Astrocyte of the hippocampus (primary cell): Measurements from ENCODE around the gene RGPD8.
"Not testable (repeated sequence)": the region's sequence is repeated elsewhere in the genome, so short reads cannot be mapped to it uniquely, and the experiment has no call there.

Experiments
- DNase-seq: peaks from one replicate; pipeline ENCODE4 v3.0.0; 2011; ENCODE audit warnings: low read depth, low spot score

Gene RGPD8

GRCh38 chr2:112435716-112436431, 2.4 kb upstream of the RGPD8 start:
- not testable (repeated sequence) for DNase-seq

GRCh38 chr2:112434890-112435715, 1.7 kb upstream of the RGPD8 start:
- not testable (repeated sequence) for DNase-seq

GRCh38 chr2:112433932-112434730, 686 bp upstream of the RGPD8 start:
- DNase-seq, result no peak

- DNase-seq, result not testable (repeated sequence)
Observed at GRCh38 chr2:112432735-112433479, 538 bp downstream of the RGPD8 start.

DNA sequence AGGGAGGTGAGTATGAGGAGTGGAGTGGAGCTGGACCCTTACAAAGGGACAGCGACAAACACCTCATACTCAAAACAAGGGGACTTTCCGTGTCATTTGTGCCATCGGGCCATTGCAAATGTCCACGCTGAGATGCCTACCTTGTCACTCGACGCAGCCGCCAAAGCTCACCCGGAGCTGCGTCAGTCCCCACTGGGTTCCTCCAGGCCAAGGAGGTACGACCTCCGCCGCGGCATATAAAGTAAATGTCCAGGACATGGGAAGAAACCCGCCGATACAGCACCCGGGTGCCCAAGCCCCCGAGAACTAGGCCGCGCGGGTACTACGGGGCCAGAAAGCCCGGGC, 1.1 kb downstream of the RGPD8 start:
- DNase-seq, result not testable (repeated sequence)

- not testable (repeated sequence) for DNase-seq
Observed at GRCh38 chr2:112431587-112432295, 1.7 kb downstream of the RGPD8 start.

GRCh38 chr2:112424553-112424952, 8.9 kb downstream of the RGPD8 start:
- not testable (repeated sequence) for DNase-seq

DNA sequence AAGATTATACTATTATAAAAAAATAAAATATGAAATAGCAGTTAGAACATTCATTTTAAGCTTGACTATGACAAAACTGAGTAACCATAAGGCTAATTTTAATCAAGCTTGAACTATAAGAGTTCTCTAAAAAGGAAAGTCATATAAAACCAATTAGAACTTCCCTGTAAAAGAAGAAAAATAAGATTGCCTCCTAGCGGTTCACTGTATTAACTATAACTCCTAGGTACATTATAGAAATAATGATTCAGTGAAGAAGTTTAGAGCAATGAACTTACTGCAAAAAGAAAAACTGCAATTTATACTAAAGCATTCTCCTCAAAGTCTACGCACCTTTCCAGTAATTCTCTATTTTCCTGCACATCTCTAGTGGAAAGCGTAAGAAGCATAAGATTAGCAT, 16.6 kb downstream of the RGPD8 start:
- not testable (repeated sequence) for DNase-seq

GRCh38 chr2:112360055-112360454, 73.4 kb downstream of the RGPD8 start:
- not testable (repeated sequence) for DNase-seq

DNA sequence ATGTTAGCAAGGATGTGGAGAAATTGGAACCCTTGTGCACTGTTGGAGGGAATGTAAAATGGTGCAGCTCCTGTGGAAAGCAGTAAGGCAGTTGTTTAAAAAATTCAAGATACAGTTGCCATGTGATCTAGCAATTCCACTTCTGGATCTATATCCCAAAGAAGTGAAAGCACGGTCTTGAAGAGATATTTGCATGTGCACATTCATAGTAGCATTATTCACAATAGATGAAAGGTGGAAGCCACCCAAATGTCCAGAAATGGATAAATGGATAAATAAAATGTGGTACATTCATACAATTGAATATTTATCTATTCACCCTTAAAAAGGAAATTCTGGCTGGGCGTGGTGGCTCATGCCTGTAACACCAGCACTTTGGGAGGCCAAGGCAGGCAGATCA, 79.1 kb downstream of the RGPD8 start:
- DNase-seq, result not testable (repeated sequence)

DNA sequence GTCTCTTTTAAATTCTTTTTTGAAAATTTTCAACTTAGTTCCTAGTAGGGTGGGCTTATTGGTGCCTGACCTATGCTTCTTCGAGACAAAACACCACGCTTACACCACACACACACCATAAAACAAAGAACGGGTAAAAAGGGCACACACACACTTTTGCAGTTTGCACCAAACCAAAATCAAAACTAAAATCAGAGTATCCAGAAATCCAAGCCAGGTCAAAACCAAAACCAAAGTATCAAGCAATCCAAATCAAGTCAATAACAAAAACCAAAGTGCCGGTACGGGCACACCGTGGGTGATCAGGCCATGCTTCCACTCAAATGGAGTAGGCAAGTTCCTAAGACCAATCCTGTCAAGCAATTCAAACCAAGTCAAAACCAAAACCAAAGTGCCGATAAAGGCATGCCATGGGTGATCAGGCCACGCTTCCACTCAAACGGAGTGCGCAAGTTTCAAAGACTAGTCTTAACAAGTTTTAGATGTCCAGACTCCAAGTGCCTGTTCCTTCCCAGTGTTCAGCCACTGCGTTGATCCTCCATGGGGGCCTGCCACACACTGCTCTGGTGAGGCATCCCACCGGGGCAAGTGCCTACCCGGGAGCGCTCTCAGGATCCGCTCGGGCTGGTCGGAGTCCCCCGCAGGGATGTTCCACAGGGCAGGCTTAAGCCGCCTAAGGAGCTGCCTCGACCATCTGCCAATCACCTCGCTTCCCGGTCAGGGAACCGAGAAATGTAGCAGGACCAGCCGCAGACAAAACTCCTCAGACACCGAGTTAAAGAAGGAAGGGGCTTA, 80.4 kb downstream of the RGPD8 start:
- DNase-seq, result not testable (repeated sequence)

DNA sequence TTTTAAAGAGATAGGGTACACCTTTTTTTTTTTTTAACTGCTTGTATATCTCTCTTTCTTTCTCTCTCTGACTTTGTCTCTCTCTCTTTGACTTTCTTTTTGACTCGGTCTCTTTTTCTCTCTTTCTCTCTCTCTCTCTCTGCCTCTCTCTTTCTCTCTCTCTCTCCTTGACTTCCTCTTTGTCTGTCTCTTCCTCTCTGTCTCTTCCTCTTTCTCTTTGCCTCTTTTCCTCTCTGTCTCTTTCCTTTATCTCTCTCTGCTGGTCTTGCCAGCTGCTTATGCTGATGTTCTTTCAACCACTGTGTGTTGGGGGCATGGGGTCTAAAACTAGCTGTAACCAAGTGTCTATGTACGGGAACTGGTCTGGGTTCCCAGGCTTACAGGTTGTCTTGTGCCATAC, 81.2 kb downstream of the RGPD8 start:
- not testable (repeated sequence) for DNase-seq

DNA sequence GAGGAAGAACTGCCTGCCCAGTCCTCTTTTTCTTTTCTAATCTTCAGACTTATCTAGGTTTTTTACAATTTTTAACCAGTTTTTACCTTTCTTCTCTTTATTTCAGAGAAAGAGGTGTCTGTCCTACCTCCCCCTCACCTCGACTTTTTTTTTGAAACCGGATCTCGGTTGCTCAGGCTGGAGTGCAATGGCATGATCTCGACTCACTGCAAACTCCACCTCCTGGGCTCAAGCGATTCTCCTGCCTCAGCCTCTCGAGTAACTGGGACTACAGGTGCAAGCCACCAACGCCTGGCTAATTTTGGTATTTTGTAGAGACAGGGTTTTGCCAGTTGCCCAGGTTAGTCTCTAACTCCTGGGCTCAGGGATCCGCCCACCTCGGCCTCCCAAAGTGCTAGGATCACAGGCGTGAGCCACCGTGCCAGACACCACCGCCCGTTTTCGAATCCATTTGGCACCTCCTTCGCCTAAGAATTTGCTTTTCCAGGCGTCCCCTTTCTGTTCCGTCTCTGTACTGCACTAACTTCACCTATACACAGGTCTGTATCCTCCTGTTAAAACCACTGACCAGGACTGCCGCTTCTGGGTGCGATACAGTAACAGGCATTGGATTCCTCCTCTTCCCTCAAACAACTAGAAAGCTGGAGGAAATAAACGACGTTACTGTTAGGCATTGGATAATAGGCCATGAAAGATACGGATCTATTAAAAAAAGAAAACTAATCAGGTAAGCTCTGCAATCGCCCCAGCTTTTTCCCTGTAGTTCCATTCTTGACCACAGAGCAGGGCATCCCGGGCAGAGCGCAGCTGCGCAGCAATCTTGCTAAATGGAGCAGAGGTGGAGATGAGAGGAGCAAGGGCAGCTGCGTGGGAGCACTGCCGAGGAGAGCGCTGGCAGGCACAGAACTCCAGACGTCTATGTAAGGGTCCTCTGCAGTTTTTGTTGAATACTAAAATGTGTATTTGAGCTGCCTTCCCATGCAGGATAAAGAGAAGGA, 88.1 kb downstream of the RGPD8 start:
- no peak for DNase-seq

GRCh38 chr2:112343827-112344585, 89.4 kb downstream of the RGPD8 start:
- DNase-seq, result no peak

DNA sequence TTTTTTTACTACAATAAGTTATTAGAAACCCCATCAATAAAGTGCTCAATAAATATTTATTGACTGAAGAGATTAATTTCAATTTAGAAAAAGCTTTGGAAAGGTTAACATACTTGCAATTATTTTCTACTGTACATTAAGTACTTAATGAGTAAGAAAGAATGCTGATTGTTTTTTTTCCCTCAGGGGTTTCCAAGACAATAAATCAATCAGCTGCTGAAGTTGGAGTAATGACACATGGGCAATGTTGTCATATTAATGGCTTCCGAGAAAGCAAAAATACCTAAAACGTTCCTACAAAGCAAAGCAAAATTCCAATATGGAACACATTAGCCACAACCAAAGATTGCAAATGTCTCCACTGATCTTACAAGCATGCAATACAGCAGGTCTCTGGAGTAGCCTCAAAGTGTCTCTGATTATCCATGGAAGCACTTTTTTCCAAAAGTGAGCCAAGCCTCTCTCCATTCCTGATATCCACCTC, 91.3 kb downstream of the RGPD8 start:
- no peak for DNase-seq

- DNase-seq, result no peak
Observed at GRCh38 chr2:112340475-112341267, 92.8 kb downstream of the RGPD8 start.

- no peak for DNase-seq
Observed at GRCh38 chr2:112339986-112340385, 93.5 kb downstream of the RGPD8 start.
